Measurements from ENCODE around the gene REPIN1. TPM values are rescaled to one million over a fixed set of nuclear protein-coding genes. Genes with fewer than 3 reads are reported as not detected.

REPIN1 gene
- total RNA-seq, 1 experiment from 2014 or later = 106 TPM

- BruUV-seq (replicated peaks) = no TSS peak
- no peak for ATAC-seq
- no peak for DNase-seq (ENCODE audit: low read depth, low spot score)
- Histone ChIP-seq H3K27me3 (ENCODE audit: insufficient read depth, low read length) (no peaks in the 10 kb centered on the region), H4K20me1 (ENCODE audit: insufficient read depth) (no peaks in the 10 kb centered on the region), H3K9me2 (ENCODE audit: insufficient read depth) (no peaks in the 10 kb centered on the region), H3K4me1 (ENCODE audit: control insufficient read depth in 1 of 2, insufficient read depth in 2 of 2, low read length in 2 of 2) (peaks cover 6 to 10% of the 10 kb centered on the region in 2 experiments; a peak in 3 of 4 replicates), H3K4me3 (replicated peaks in 1 of 2; ENCODE audit: low read depth in 1 of 2, low read length in 2 of 2) (no peak overlapping the region), H3K36me3 (ENCODE audit: control insufficient read depth in 1 of 2, insufficient read depth in 2 of 2, low read length in 2 of 2) (no peaks in the 10 kb centered on the region), H3K27ac (ENCODE audit: low read depth, low read length) (no peak overlapping the region), H3K9ac (ENCODE audit: low read length) (no peak overlapping the region), H3K4me2 (ENCODE audit: low read length) (no peak overlapping the region), H2AFZ (ENCODE audit: low read depth, low read length, poor library complexity, severe bottlenecking) (no peak overlapping the region), H3K9me3 (ENCODE audit: control insufficient read depth in 1 of 2, insufficient read depth in 1 of 2, low read depth in 1 of 2, low read length in 2 of 2) (no peaks in the 10 kb centered on the region), H3K79me2 (ENCODE audit: insufficient read depth, low read length) (no peaks in the 10 kb centered on the region; the same call in 1 of the 2 replicates)
- TF ChIP-seq TCF7L2 (IDR thresholded peaks at IDR 0.05; ENCODE audit: borderline replicate concordance, extremely low read depth, insufficient read depth, insufficient read length) = no peak
- TF ChIP-seq POLR2AphosphoS5 (IDR thresholded peaks at IDR 0.05; ENCODE audit: low read depth, low read length) = no peak
- TF ChIP-seq JUND (IDR thresholded peaks at IDR 0.05) = no peak
- no peak for TF ChIP-seq ATF3 (IDR thresholded peaks at IDR 0.05)
- TF ChIP-seq CTCF (IDR thresholded peaks at IDR 0.05 in 2 of 3, conservative IDR thresholded peaks at IDR 0.05 in 1 of 3; ENCODE audit: borderline replicate concordance in 1 of 3, insufficient read depth in 1 of 3, low read depth in 2 of 3, low read length in 2 of 3) = no peak
- no peak for TF ChIP-seq CEBPB (IDR thresholded peaks at IDR 0.05; ENCODE audit: low read depth)
- TF ChIP-seq ZFX (IDR thresholded peaks at IDR 0.05) = no peak
- TF ChIP-seq EZH2phosphoT487 (IDR thresholded peaks at IDR 0.05; ENCODE audit: borderline replicate concordance) = no peak
- no peak for TF ChIP-seq EZH2 (IDR thresholded peaks at IDR 0.05)
- TF ChIP-seq CBX3 (IDR thresholded peaks at IDR 0.05; ENCODE audit: low read depth) = no peak
- RAD21 ChIA-PET (ENCODE audit: low non-redundant PET in 1 of 2, low total read pairs in 2 of 2, uncharacterized antibody in 2 of 2, unreplicated experiment in 2 of 2) = no interaction called here
- intact Hi-C loops (cut with micrococcal nuclease) = no loop called here
- POLR2A ChIA-PET = no interaction called here
- CTCF ChIA-PET = no interaction called here
Measured at GRCh38 chr7:150384406-150385301, 16.0 kb downstream of the REPIN1 start.
